A673 (cell line): ENCODE data around the gene GATA2. TPM values are rescaled to one million over a fixed set of nuclear protein-coding genes. Genes with fewer than 3 reads are reported as not detected.
A peak's percentile ranks its signal among the peaks of the same experiment; 100 is the strongest.

Experiments used
- BruUV-seq: library from RNA; stranded (reverse); fragments of 400-500 nt; replicated peaks from 2 replicates; lab custom pipeline; 2021; lab: Mats Ljungman, UMichigan
- CTCF ChIA-PET: fragments of 300-600 bp; sonication (Branson Sonifier 250); formaldehyde crosslinking; loops from one replicate; lab custom pipeline; 2022; ENCODE audit warnings: antibody characterized with exemption; lab: Charles Lee
- POLR2A ChIA-PET: fragments of 300-600 bp; sonication (Branson Sonifier 250); formaldehyde crosslinking; loops from one replicate; lab custom pipeline; 2022; ENCODE audit warnings: antibody characterized with exemption; ENCODE audit not compliant: low non-redundant PET; lab: Charles Lee
- DNase-seq: peaks from one replicate; pipeline ENCODE4 v3.0.0-alpha.2; 2015; ENCODE audit warnings: low spot score
- H3K27ac ChIP-seq: fragments of 200-600 bp; sonication (generic); 2 replicates; pipeline ENCODE4 v1.5.1; 2016; ENCODE audit warnings: mixed run types, low read depth, mild to moderate bottlenecking, mixed read lengths, antibody characterized with exemption, low read length; ENCODE audit not compliant: poor library complexity, severe bottlenecking
- H3K27me3 ChIP-seq: fragments of 200-600 bp; sonication (generic); replicated peaks from 2 replicates; pipeline ENCODE4 v1.6.1; 2017; ENCODE audit warnings: mixed run types, low read depth, mild to moderate bottlenecking, mixed read lengths, antibody characterized with exemption, low read length; ENCODE audit not compliant: insufficient read depth, poor library complexity
- H3K36me3 ChIP-seq: fragments of 200-600 bp; sonication (generic); 2 replicates; pipeline ENCODE4 v1.6.1; 2016; ENCODE audit warnings: mixed run types, mild to moderate bottlenecking, mixed read lengths, antibody characterized with exemption, low read length; ENCODE audit not compliant: insufficient read depth, poor library complexity, severe bottlenecking
- H3K4me1 ChIP-seq: fragments of 200-600 bp; sonication (generic); 2 replicates; pipeline ENCODE4 v1.6.1; 2017; ENCODE audit warnings: mixed run types, mild to moderate bottlenecking, mixed read lengths, antibody characterized with exemption, low read length; ENCODE audit not compliant: insufficient read depth, poor library complexity, severe bottlenecking
- H3K4me3 ChIP-seq: fragments of 200-600 bp; sonication (generic); 2 replicates; pipeline ENCODE4 v1.5.1; 2016; ENCODE audit warnings: low read depth, mixed run types, mild to moderate bottlenecking, mixed read lengths, low read length; ENCODE audit not compliant: poor library complexity, severe bottlenecking
- H3K9me3 ChIP-seq: fragments of 200-600 bp; sonication (generic); 2 replicates; pipeline ENCODE4 v1.6.1; 2016; ENCODE audit warnings: mixed run types, low read depth, mild to moderate bottlenecking, mixed read lengths, antibody characterized with exemption, low read length; ENCODE audit not compliant: poor library complexity, severe bottlenecking
- CTCF ChIP-seq: fragments of 300-800, 200-600 bp; sonication (generic); conservative IDR thresholded peaks from 2 replicates; pipeline ENCODE4 v1.5.1; 2017; ENCODE audit warnings: low read depth, mild to moderate bottlenecking, antibody characterized with exemption, low read length, moderate library complexity, mixed read lengths
- EZH2 ChIP-seq: fragments of 200-600 bp; sonication (generic); IDR thresholded peaks from 2 replicates; pipeline ENCODE4 v1.6.1; 2017; ENCODE audit warnings: borderline replicate concordance, low read depth, mild to moderate bottlenecking, mixed read lengths, antibody characterized with exemption, low read length; ENCODE audit not compliant: poor library complexity, severe bottlenecking
- intact Hi-C: fragments of 100-400 bp; cut with micrococcal nuclease; formaldehyde crosslinking; loops from one replicate; pipeline ENCODE4 v1.10.0; 2022; ENCODE audit not compliant: unreplicated experiment
- total RNA-seq: library from RNA; stranded (reverse); gene quantifications from 2 replicates; pipeline ENCODE4 v1.2.3, GENCODE V29; 2021

GATA2 gene
- total RNA-seq, 1 experiment from 2014 or later: 19.4 TPM

GRCh38 chr3:128506754-128507153 lies 13.8 kb upstream of the GATA2 start:
- no peaks in the 10 kb centered on the region for H3K27me3 ChIP-seq
- no TSS peak for BruUV-seq
- intact Hi-C loops: no loop called here
- DNase-seq: no peak
- ChIA-PET CTCF (interaction anchor here (0.6 kb wide), 1 partner anchor 270 kb away, joined by 4 read pairs; no protein-coding TSS in a partner anchor), POLR2A (no interaction called here)
- TF ChIP-seq EZH2 (no peak), CTCF (no peak)
- H3K9me3 ChIP-seq: no peaks in the 10 kb centered on the region
- H3K27ac ChIP-seq: no peak overlapping the region
- H3K4me1 ChIP-seq: no peaks in the 10 kb centered on the region
- H3K36me3 ChIP-seq: no peaks in the 10 kb centered on the region
- no peak overlapping the region for H3K4me3 ChIP-seq

GRCh38 chr3:128505771-128506170 lies 12.8 kb upstream of the GATA2 start:
- Histone ChIP-seq H3K4me1 (no peaks in the 10 kb centered on the region), H3K36me3 (no peaks in the 10 kb centered on the region), H3K27me3 (no peaks in the 10 kb centered on the region), H3K27ac (no peak overlapping the region), H3K4me3 (no peak overlapping the region), H3K9me3 (no peaks in the 10 kb centered on the region)
- BruUV-seq: no TSS peak
- intact Hi-C loops: no loop called here
- POLR2A ChIA-PET: no interaction called here
- peak; percentile 26 for DNase-seq
- CTCF ChIA-PET: no interaction called here
- TF ChIP-seq CTCF (no peak), EZH2 (no peak)

GRCh38 chr3:128504963-128505730 lies 12.1 kb upstream of the GATA2 start:
- Histone ChIP-seq H3K4me1 (no peaks in the 10 kb centered on the region), H3K27ac (no peak overlapping the region), H3K36me3 (no peaks in the 10 kb centered on the region), H3K4me3 (no peak overlapping the region), H3K27me3 (no peaks in the 10 kb centered on the region), H3K9me3 (no peaks in the 10 kb centered on the region)
- intact Hi-C loops: loop anchor here (5.0 kb wide), 1 partner anchor 77 kb away; no protein-coding TSS in a partner anchor
- POLR2A ChIA-PET: no interaction called here
- BruUV-seq: no TSS peak
- no peak for DNase-seq
- CTCF ChIA-PET: no interaction called here
- TF ChIP-seq EZH2 (no peak), CTCF (no peak)
